Body of pancreas (tissue), 4 donors: Measurements from ENCODE around the gene OR52E2.

ENCODE experiments used
- CTCF ChIP-seq, 7 experiments: fragments of 450-650 bp in 4 of 7; fragments of 200-600 bp in 3 of 7; sonication (generic) in 3 of 7; IDR thresholded peaks; one replicate each; pipeline ENCODE4 v1.5.1; 2016 to 2019; ENCODE audit warnings: antibody characterized with exemption in 7 of 7
- POLR2A ChIP-seq, 3 donors: fragments of 450-650 bp; IDR thresholded peaks; one replicate each; pipeline ENCODE4 v1.6.1; 2016; ENCODE audit warnings: antibody characterized with exemption in 3 of 3, mild to moderate bottlenecking in 2 of 3

DNA sequence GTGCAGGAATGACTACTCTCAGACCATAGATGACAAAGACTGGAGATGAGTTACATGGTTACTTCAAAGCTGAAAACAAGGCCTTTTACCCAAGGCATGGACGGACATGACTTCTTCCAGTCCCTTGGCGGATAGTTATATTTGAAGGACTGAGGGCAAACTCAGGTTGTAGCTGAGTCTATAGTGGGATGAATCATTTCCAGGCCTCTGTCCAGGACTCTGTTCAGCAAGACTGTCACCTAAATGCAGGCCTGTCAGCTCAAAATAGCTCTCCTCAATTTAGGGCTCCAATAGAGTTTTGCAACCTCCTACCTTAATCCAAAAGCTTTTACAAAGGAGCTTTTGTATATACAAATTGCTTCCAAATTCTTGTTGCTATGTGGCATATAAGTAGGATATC is 37.4 kb downstream of the OR52E2 start:
- TF ChIP-seq CTCF (IDR thresholded peaks at IDR 0.05) (no peak), POLR2A (IDR thresholded peaks at IDR 0.05) (no peak)
